MV-4-11 (cell line): ENCODE results near the gene SLC4A11.

Source experiments
- DNase-seq: peaks from one replicate; lab custom pipeline; 2025; lab: John Stamatoyannopoulos, UW

SLC4A11 gene

GRCh38 chr20:3246682-3247081 is 7.7 kb upstream of the SLC4A11 start:
- no peak for DNase-seq

- DNase-seq, result no peak
Measured at GRCh38 chr20:3245711-3246110, 6.7 kb upstream of the SLC4A11 start.

- no peak for DNase-seq
Measured at GRCh38 chr20:3245156-3245555, 6.2 kb upstream of the SLC4A11 start.

- DNase-seq, result no peak
Measured at GRCh38 chr20:3244613-3245012, 5.6 kb upstream of the SLC4A11 start.

- no peak for DNase-seq
Measured at GRCh38 chr20:3243718-3244358, 4.8 kb upstream of the SLC4A11 start.

- DNase-seq, result no peak
Measured at GRCh38 chr20:3242172-3242692, 3.2 kb upstream of the SLC4A11 start.

DNA sequence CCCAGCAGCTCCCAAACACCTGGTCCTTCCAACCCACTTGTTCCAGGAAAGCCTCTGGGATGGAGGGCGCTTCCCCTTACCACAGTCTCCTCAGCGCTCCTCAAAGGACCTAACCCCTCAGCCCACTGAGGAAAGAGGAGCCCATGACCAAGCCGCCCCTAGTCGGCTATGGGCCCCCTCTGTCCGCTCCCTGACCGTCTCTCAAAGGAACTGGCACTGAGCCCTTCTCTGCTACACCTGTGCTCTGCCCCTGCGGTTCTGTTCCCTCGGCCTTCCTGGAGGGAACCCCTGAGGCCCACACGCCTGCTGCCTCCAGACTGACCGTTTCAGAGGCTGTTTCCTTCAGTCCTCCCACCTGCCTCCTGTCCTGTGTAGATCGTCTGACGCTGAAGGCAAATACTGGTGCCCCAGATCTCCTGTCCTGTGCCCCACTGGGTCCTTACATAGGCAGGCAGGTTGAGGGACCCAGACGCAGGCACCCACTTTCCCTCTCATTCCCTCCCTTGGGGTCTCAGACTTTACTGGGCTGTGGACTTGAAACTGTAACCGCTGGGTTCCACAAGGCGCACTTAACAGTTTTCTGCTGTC is 1.9 kb upstream of the SLC4A11 start:
- DNase-seq, result no peak

GRCh38 chr20:3239867-3240775 is 1.1 kb upstream of the SLC4A11 start:
- no peak for DNase-seq

DNA sequence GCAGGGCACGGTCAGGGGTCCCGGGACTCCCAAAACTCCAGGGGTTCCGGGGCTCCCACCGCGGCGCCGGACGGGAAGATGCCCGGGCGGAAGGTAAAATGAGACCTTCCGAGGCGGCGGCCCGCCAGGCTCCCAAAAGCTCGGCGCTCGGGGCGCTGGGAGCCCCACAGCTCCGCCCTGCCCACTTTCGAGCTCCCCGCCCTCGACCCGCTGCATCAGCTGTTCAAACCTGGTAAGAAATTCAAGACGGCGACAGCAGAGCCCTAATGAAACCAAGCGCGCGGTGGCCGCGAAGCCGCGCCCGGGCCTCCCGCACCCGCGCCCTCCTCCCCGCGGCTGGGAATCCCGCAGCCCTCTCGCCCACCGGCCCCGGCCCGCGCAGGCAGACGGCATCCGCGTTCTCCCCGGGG is 369 bp downstream of the SLC4A11 start:
- peak; percentile 31 for DNase-seq

GRCh38 chr20:3237958-3238615 is 903 bp downstream of the SLC4A11 start:
- no peak for DNase-seq

GRCh38 chr20:3237011-3237957 is 1.7 kb downstream of the SLC4A11 start:
- no peak for DNase-seq

- no peak for DNase-seq
Measured at GRCh38 chr20:3235666-3236324, 3.2 kb downstream of the SLC4A11 start.

GRCh38 chr20:3233991-3234498 is 4.9 kb downstream of the SLC4A11 start:
- no peak for DNase-seq

GRCh38 chr20:3233131-3233990 is 5.6 kb downstream of the SLC4A11 start:
- DNase-seq, result no peak

DNA sequence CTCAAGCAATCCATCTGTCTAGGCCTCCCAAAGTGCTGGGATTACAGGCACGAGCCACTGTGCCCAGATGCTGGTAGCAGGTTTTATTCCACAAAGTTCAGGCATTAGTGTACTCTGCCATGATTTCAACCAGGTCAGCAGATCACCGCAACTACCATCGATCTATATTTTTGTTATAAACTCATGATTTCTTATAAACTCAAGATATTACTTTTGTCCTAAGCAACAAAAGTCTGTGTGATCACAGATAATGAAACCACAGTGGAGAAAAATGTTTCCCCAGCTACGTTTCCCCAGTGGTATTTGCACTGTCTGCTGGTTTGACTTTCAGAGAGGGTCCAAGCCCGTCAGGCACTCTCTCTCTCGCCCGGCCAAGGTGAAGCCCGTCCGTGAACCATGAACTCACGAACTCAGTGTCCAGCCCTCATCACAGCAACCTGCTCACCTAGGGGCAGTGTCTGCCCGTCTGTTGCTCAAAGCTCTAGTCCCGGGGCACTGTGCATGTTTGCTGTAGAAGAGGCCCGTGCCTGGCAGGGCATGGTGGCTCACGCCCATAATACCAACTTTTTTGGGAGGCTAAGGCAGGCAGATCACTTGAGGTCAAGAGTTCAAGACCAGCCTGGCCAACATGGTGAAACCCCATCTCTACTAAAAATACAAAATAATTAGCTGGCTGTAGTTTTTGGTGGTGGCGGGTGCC is 7.0 kb downstream of the SLC4A11 start:
- DNase-seq, result no peak

- DNase-seq, result no peak
Measured at GRCh38 chr20:3231116-3231515, 7.9 kb downstream of the SLC4A11 start.

GRCh38 chr20:3229798-3230197 is 9.2 kb downstream of the SLC4A11 start:
- DNase-seq, result no peak

DNA sequence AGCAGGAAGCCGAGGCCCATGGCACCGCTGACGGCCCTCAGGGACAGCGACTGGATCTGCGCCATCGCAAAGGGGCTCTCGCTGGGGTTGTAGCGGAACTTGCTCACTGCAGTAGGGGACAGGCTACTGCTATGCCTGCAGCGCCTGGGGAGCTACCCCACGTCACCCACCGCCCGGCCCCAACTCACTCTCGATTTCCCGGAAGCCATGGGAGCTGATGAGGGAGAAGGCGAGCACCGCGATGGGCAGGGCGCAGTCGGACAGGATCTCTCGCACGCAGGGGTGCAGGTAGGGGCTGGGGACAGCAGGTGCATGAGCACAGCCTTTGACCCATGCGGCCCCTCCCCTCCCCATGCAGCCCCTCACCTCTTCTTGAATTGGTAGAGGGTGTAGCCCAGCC is 9.8 kb downstream of the SLC4A11 start:
- DNase-seq, result no peak

DNA sequence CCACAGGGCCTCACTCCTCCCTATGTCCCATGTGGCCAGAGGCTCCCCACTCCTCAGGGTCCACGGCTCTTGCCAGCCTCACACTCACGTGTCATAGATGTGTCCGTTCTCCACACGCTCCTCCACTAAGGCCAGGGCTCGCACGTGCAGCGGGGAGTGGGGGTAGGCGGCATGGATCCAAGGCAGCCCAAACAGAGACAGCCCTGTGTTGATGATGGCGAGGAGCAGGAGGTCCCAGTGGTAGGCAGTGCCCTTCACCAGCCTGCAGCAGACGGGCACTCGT is 10.3 kb downstream of the SLC4A11 start:
- DNase-seq, result no peak
